GM12878 (cell line): ENCODE data around the gene ISLR2. TPM values are rescaled to one million over a fixed set of nuclear protein-coding genes. Genes with fewer than 3 reads are reported as not detected.
A peak's percentile ranks its signal among the peaks of the same experiment; 100 is the strongest.

Experiments used
- BCLAF1 ChIP-seq: fragments of 450-650 bp; IDR thresholded peaks from 2 replicates; pipeline ENCODE4 v1.6.1; 2017; ENCODE audit warnings: antibody characterized with exemption, mild to moderate bottlenecking, moderate library complexity
- EP300 ChIP-seq, 2 experiments: fragments of 150-350 bp in 1 of 2; IDR thresholded peaks; 2 replicates each; pipeline ENCODE4 v1.6.1; 2011 to 2012; ENCODE audit warnings: low read depth in 2 of 2, low read length in 2 of 2, borderline replicate concordance in 1 of 2, improper control_type of control experiment in 1 of 2, inconsistent platforms in 1 of 2; ENCODE audit not compliant: control insufficient read depth in 1 of 2
- FOXM1 ChIP-seq: IDR thresholded peaks from 2 replicates; pipeline ENCODE4 v1.6.1; 2012; ENCODE audit warnings: low read depth, mild to moderate bottlenecking, inconsistent platforms, low read length, moderate library complexity
- GABPA ChIP-seq: IDR thresholded peaks from 2 replicates; pipeline ENCODE4 v1.6.1; 2014; ENCODE audit warnings: antibody characterized with exemption, low read depth, mild to moderate bottlenecking, inconsistent platforms
- HDAC2 ChIP-seq: fragments of 200-600 bp; sonication (generic); IDR thresholded peaks from 2 replicates; pipeline ENCODE4 v1.6.1; 2017
- PAX8 ChIP-seq: fragments of 450-650 bp; IDR thresholded peaks from 2 replicates; pipeline ENCODE4 v1.6.1; 2017; ENCODE audit warnings: mild to moderate bottlenecking, moderate library complexity
- PRDM15 ChIP-seq: fragments of 450-650 bp; formaldehyde crosslinking; IDR thresholded peaks from 2 replicates; pipeline ENCODE4 v1.4.0; 2020; ENCODE audit warnings: mild to moderate bottlenecking, moderate library complexity
- SREBF2 ChIP-seq: IDR thresholded peaks from 2 replicates; pipeline ENCODE4 v1.6.1; 2012; ENCODE audit warnings: mild to moderate bottlenecking, low read length
- SUPT20H ChIP-seq: IDR thresholded peaks from 2 replicates; pipeline ENCODE4 v1.6.1; 2011; ENCODE audit warnings: low read depth, mild to moderate bottlenecking, low read length, moderate library complexity, borderline replicate concordance; ENCODE audit not compliant: control insufficient read depth
- ZBTB4 ChIP-seq: fragments of 450-650 bp; formaldehyde crosslinking; IDR thresholded peaks from 2 replicates; pipeline ENCODE4 v1.4.0; 2022; ENCODE audit warnings: mild to moderate bottlenecking, moderate library complexity
- ZNF274 ChIP-seq: IDR thresholded peaks from one replicate; pipeline ENCODE4 v1.8.0; 2011; ENCODE audit not compliant: insufficient read length, insufficient read depth
- polyA plus RNA-seq, 11 experiments: library from polyadenylated mRNA; depleted of rRNA in 4 of 11; unstranded in 6 of 11; stranded (reverse) in 5 of 11; fragments of >200 nt; fragmentation: Nextera tagmentation in 4 of 11; fragmentation: Illumina TruSeq in 1 of 11; extraction: Ambion mirVana in 4 of 11; extraction: Trizol in 1 of 11; gene quantifications; 1 replicate in 1 of 11; 2 replicates in 10 of 11; pipeline versions ENCODE4 v1.2.1 to v1.2.3, GENCODE V29; 2011 to 2016; ENCODE audit warnings: inconsistent platforms in 2 of 11, missing spikeins in 2 of 11, low read depth in 1 of 11
- total RNA-seq, 4 experiments: library from RNA; depleted of rRNA in 3 of 4; stranded (reverse); fragments of >200 nt in 3 of 4; fragmentation: Illumina TruSeq in 1 of 4; extraction: Trizol in 1 of 4; gene quantifications; 2 replicates each; pipeline versions ENCODE4 v1.2.1 to v1.2.3, GENCODE V29; 2013 to 2021

Gene ISLR2
- total and polyA plus RNA-seq, 10 of the 15 experiments (the other 5 are each of a cell fraction or from before 2014, with no cell fraction given), result 0.04 to 0.21 (median 0.07) TPM; not detected in 4

- TF ChIP-seq PAX8 (no peak), GABPA (no peak), BCLAF1 (no peak), PRDM15 (CRISPR knock-in tag) (no peak), SUPT20H (no peak), ZNF274 (no peak), SREBF2 (no peak), FOXM1 (peak; percentile 87; the same call in 1 of the 2 replicates), ZBTB4 (CRISPR knock-in tag) (no peak), HDAC2 (no peak), EP300 (IDR thresholded peaks at IDR 0.05; ENCODE audit: borderline replicate concordance in 1 of 2, control insufficient read depth in 1 of 2, low read depth in 2 of 2, low read length in 2 of 2) (0 out of 4 replicates have a peak, but pooled peaks of 1 of the 2 experiments have one; percentile 20)
Measured at GRCh38 chr15:74158855-74159650, 28.7 kb downstream of the ISLR2 start (continued).
